Endothelial cell of umbilical vein (primary cell): ENCODE results near the gene VPS4A. TPM values are rescaled to one million over a fixed set of nuclear protein-coding genes. Genes with fewer than 3 reads are reported as not detected.

Experiments
- BruUV-seq: library from RNA; stranded (reverse); fragments of 400-500 nt; replicated peaks from 2 replicates; lab custom pipeline; 2021; lab: Mats Ljungman, UMichigan
- CTCF ChIA-PET: fragments of 300-600, 350-600 bp; sonication (Branson Sonifier 250); formaldehyde crosslinking; loops from one replicate; lab custom pipeline; 2021; ENCODE audit warnings: antibody characterized with exemption, inconsistent platforms; lab: Charles Lee
- POLR2A ChIA-PET: fragments of 300-600, 350-600 bp; sonication (Branson Sonifier 250); formaldehyde crosslinking; loops from one replicate; lab custom pipeline; 2021; ENCODE audit warnings: antibody characterized with exemption, inconsistent platforms; lab: Charles Lee
- DNase-seq: peaks from one replicate; pipeline ENCODE4 v3.0.0-alpha.2; 2011; ENCODE audit warnings: low read depth, low spot score
- FAIRE-seq: peaks from 2 replicates; lab custom pipeline; 2011; peaks lifted over from hg19 to GRCh38; lab: Jason Lieb, UNC
- H2AFZ ChIP-seq: 2 replicates; pipeline ENCODE4 v1.6.0; 2012; ENCODE audit warnings: low read depth, low read length, control low read depth, inconsistent platforms
- H3K27ac ChIP-seq: 2 replicates; pipeline ENCODE4 v1.5.1; 2011; ENCODE audit warnings: low read depth, mild to moderate bottlenecking, control low read depth, low read length, moderate library complexity; ENCODE audit not compliant: insufficient read depth
- H3K27me3 ChIP-seq, 2 experiments: 2 replicates each; pipeline versions ENCODE4 v1.6.0 to v1.6.1; 2011; ENCODE audit warnings: low read length in 2 of 2, mixed read lengths in 1 of 2; ENCODE audit not compliant: control insufficient read depth in 2 of 2, insufficient read depth in 2 of 2
- H3K36me3 ChIP-seq, 2 experiments: 2 replicates in 1 of 2; 3 replicates in 1 of 2; pipeline ENCODE4 v1.5.1; 2011; ENCODE audit warnings: low read length in 2 of 2, mild to moderate bottlenecking in 1 of 2, moderate library complexity in 1 of 2; ENCODE audit not compliant: control insufficient read depth in 2 of 2, insufficient read depth in 2 of 2; ENCODE audit errors: extremely low read depth in 1 of 2
- H3K4me1 ChIP-seq: 3 replicates; pipeline ENCODE4 v1.5.1; 2011; ENCODE audit warnings: mild to moderate bottlenecking, low read length; ENCODE audit not compliant: control insufficient read depth, insufficient read depth; ENCODE audit errors: extremely low read depth
- H3K4me2 ChIP-seq: 2 replicates; pipeline ENCODE4 v1.6.1; 2011; ENCODE audit warnings: low read length, control low read depth, mixed read lengths; ENCODE audit not compliant: insufficient read depth
- H3K4me3 ChIP-seq, 3 experiments: fragments of 200-600 bp in 1 of 3; sonication (generic), shearing (Covaris generic) in 1 of 3; replicated peaks in 1 of 3; 2 replicates each; pipeline ENCODE4 v1.5.1; 2011 to 2016; ENCODE audit warnings: control low read depth in 3 of 3, low read length in 3 of 3, mild to moderate bottlenecking in 2 of 3, inconsistent platforms in 1 of 3, low read depth in 1 of 3, moderate library complexity in 1 of 3; ENCODE audit not compliant: insufficient read depth in 1 of 3
- H3K79me2 ChIP-seq: 2 replicates; pipeline ENCODE4 v1.6.0; 2012; ENCODE audit warnings: low read length, inconsistent platforms; ENCODE audit not compliant: control insufficient read depth, insufficient read depth
- H3K9ac ChIP-seq: replicated peaks from 2 replicates; pipeline ENCODE3; 2011; ENCODE audit warnings: low read length, control low read depth; ENCODE audit not compliant: insufficient read depth; ENCODE audit errors: extremely low read depth
- H3K9me1 ChIP-seq: replicated peaks from 3 replicates; pipeline ENCODE4 v1.6.0; 2011; ENCODE audit warnings: mild to moderate bottlenecking, low read length; ENCODE audit not compliant: control insufficient read depth, insufficient read depth; ENCODE audit errors: extremely low read depth
- H3K9me3 ChIP-seq: replicated peaks from 2 replicates; pipeline ENCODE4 v1.5.1; 2012; ENCODE audit warnings: low read length, inconsistent platforms; ENCODE audit not compliant: control insufficient read depth, insufficient read depth
- H4K20me1 ChIP-seq: replicated peaks from 2 replicates; pipeline ENCODE3; 2011; ENCODE audit warnings: mild to moderate bottlenecking, low read length; ENCODE audit not compliant: control insufficient read depth, insufficient read depth; ENCODE audit errors: extremely low read depth
- CTCF ChIP-seq, 2 donors: IDR thresholded peaks; 1 replicate in 1 of 2; 2 replicates in 1 of 2; pipeline ENCODE4 v1.5.1; 2011; ENCODE audit warnings: low read length in 2 of 2, mild to moderate bottlenecking in 2 of 2, moderate library complexity in 2 of 2, control low read depth in 1 of 2, inconsistent platforms in 1 of 2, low read depth in 1 of 2; ENCODE audit not compliant: insufficient read depth in 1 of 2; ENCODE audit errors: extremely low read depth in 1 of 2
- EZH2 ChIP-seq: IDR thresholded peaks from 2 replicates; pipeline ENCODE4 v1.6.1; 2012; ENCODE audit warnings: borderline replicate concordance, low read depth, mild to moderate bottlenecking, moderate library complexity, low read length, inconsistent platforms; ENCODE audit not compliant: severe bottlenecking
- GATA2 ChIP-seq: IDR thresholded peaks from 2 replicates; pipeline ENCODE4 v1.7.0; 2011; ENCODE audit warnings: low read depth, mild to moderate bottlenecking, moderate library complexity, mixed read lengths, low read length; ENCODE audit not compliant: insufficient read length, insufficient read depth
- JUN ChIP-seq: IDR thresholded peaks from 2 replicates; pipeline ENCODE4 v1.6.1; 2011; ENCODE audit warnings: borderline replicate concordance, low read depth; ENCODE audit not compliant: insufficient read length, insufficient read depth
- MYC ChIP-seq: IDR thresholded peaks from one replicate; pipeline ENCODE4 v1.6.1; 2011; ENCODE audit warnings: mild to moderate bottlenecking, low read depth, low read length
- POLR2A ChIP-seq: IDR thresholded peaks from 2 replicates; pipeline ENCODE4 v1.6.1; 2012; ENCODE audit warnings: low read depth, mild to moderate bottlenecking, control low read depth, low read length
- dilution Hi-C: fragments of 300-500 bp; cut with MboI; formaldehyde crosslinking; loops from one replicate; pipeline ENCODE4 v1.15.0; 2019; ENCODE audit warnings: low sequenced_read_pairs; ENCODE audit not compliant: extremely low pct_ligation_motif_present
- intact Hi-C: fragments of 100-400 bp; cut with micrococcal nuclease; formaldehyde crosslinking; loops from one replicate; pipeline ENCODE4 v1.10.0; 2022
- polyA plus RNA-seq, 4 experiments: library from polyadenylated mRNA; depleted of rRNA in 3 of 4; stranded (reverse) in 3 of 4; unstranded in 1 of 4; fragments of >200 nt; gene quantifications; 2 replicates each; pipeline versions ENCODE4 v1.2.1 to v1.2.3, GENCODE V29; 2011 to 2012; ENCODE audit warnings: missing spikeins in 1 of 4
- total RNA-seq: library from RNA; stranded (reverse); gene quantifications from 2 replicates; pipeline ENCODE4 v1.2.3, GENCODE V29; 2021

The VPS4A gene
- total and polyA plus RNA-seq, 2 donors (not counting 3 experiments of a cell fraction or from before 2014, with no cell fraction given) = 22.3 to 34.8 TPM

GRCh38 chr16:69350536-69351133, 39.5 kb downstream of the VPS4A start:
- dilution Hi-C loops = no loop called here
- Histone ChIP-seq H3K36me3 (peaks cover 0 to 4% of the 10 kb centered on the region in 2 experiments), H3K9me3 (no peaks in the 10 kb centered on the region), H3K4me2 (no peak overlapping the region), H3K79me2 (no peaks in the 10 kb centered on the region), H2AFZ (no peak overlapping the region), H3K9me1 (no peaks in the 10 kb centered on the region), H3K27me3 (no peaks in the 10 kb centered on the region), H3K27ac (no peak overlapping the region), H3K4me1 (no peaks in the 10 kb centered on the region), H4K20me1 (no peaks in the 10 kb centered on the region), H3K9ac (no peak overlapping the region), H3K4me3 (no peak overlapping the region)
- BruUV-seq = no TSS peak
- TF ChIP-seq MYC (no peak), CTCF (IDR thresholded peaks at IDR 0.05; ENCODE audit: extremely low read depth in 1 of 2, insufficient read depth in 1 of 2, low read depth in 1 of 2, low read length in 2 of 2) (no peak), EZH2 (no peak), JUN (no peak), POLR2A (no peak), GATA2 (no peak)
- ChIA-PET POLR2A (interaction anchor here (0.7 kb wide), 1 partner anchor 740 kb away, joined by 5 read pairs; no protein-coding TSS in a partner anchor), CTCF (no interaction called here)
- FAIRE-seq (no peak), DNase-seq (no peak)
- intact Hi-C loops = no loop called here
